ENCODE data around the gene ZNF174.

- TF ChIP-seq EZH2phosphoT487 (IDR thresholded peaks at IDR 0.05; ENCODE audit: borderline replicate concordance, low read depth, low read length), result no peak
- TF ChIP-seq, protein P1, sequence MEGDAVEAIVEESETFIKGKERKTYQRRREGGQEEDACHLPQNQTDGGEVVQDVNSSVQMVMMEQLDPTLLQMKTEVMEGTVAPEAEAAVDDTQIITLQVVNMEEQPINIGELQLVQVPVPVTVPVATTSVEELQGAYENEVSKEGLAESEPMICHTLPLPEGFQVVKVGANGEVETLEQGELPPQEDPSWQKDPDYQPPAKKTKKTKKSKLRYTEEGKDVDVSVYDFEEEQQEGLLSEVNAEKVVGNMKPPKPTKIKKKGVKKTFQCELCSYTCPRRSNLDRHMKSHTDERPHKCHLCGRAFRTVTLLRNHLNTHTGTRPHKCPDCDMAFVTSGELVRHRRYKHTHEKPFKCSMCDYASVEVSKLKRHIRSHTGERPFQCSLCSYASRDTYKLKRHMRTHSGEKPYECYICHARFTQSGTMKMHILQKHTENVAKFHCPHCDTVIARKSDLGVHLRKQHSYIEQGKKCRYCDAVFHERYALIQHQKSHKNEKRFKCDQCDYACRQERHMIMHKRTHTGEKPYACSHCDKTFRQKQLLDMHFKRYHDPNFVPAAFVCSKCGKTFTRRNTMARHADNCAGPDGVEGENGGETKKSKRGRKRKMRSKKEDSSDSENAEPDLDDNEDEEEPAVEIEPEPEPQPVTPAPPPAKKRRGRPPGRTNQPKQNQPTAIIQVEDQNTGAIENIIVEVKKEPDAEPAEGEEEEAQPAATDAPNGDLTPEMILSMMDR (conservative IDR thresholded peaks at IDR 0.05; ENCODE audit: low read length), result peak; percentile 66
Measured at GRCh38 chr16:3363793-3364192, 37.2 kb upstream of the ZNF174 start.
